AG08396 (cell line): ENCODE measurements around the gene ANKRD9.

Experiments used
- DNase-seq: peaks from one replicate; pipeline ENCODE4 v3.0.0; 2012; ENCODE audit warnings: low spot score, mixed read lengths

The ANKRD9 gene

DNA sequence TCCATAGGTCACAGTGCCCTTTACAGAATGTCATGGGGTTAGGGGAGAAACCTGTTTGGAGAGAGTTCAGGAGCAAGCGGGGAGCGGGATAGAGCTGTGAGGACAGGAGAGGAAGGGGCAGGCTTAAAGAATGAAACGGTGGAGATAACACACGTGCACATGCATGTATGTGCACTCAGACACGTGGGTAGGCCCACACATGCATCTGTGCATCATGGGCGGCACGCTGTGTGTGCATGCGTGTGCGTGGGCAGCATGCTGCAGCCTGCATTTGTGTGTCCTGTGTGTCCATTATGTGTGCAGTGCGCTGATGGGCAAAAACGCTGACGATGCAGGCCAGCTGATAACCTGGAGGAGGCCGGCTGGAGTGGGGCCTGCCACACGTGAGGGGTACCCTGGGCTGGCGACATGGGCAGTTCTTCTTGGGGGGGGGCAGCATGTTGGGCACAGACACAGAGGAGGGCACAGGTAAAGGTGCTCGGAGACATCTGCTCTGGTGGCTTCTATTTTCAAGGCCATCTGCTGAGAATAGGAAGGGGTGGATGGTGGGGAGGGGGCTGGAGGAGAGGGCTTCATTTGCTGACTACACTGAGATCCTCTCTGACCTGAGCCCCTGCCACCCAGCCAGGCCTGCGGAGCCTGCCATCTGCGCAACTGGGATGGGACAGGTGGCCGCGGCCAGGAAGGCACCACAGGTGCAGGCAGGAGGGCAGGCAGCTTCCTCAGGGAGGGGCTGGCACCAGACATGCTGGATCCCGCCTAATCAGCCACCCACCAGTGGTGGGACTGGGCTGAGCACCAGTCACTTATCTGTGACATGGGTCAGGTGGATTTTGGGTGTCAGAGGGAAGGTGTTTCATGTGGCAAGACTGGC is 4.6 kb upstream of the ANKRD9 start:
- DNase-seq = no peak

- DNase-seq = no peak
These were observed 3.3 kb upstream of the ANKRD9 start for GRCh38 chr14:102512793-102513300.

- DNase-seq = no peak
These were observed 2.0 kb upstream of the ANKRD9 start for GRCh38 chr14:102511538-102511937.

DNA sequence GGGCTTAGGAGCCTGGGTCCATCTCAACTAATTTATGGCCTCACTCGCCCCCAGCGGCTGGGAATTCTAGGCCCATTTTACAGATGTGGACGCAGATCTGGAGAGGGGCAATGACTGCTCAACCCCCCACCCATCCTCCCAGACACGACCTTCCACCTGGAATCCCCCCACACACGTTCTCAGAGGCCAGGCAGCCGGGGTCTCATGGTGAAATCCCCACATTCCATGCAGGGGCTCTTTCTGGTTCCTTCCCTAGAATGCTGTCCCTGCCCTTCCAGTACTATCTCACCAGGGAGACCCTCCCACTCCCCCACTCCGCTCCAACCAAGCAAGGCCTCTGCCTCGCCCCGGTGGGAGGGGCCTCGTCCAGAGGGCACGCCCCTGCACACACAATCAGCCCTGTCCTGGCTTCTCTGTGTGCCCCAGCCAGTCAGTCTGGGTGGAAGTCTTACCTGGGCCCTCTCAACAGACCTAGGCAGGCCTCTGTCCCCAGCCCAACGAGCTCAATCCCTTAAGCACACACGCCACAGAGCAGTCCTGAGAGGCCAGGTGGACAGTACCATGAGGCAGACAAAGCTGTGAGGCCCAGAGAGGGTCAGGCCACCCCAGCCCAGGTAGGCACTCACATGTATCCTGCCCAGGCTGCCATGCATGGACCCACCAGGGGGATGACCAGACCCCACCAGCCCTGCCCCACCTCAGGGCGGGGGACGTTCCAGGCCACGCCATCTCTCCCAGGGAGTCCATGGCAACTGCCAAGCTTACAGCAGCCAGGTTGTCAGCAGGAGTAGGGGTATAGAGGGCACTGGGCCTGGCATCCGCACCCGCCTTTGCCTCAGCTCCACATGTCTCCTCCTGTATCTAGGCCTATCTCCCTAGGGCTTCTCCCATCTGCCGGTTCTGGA is 1.3 kb upstream of the ANKRD9 start:
- no peak for DNase-seq

GRCh38 chr14:102508774-102509745 is 516 bp downstream of the ANKRD9 start:
- peak; percentile 84 for DNase-seq

GRCh38 chr14:102508410-102508773 is 1.2 kb downstream of the ANKRD9 start:
- DNase-seq = no peak

- no peak for DNase-seq
These were observed 1.7 kb downstream of the ANKRD9 start for GRCh38 chr14:102507857-102508312.

DNA sequence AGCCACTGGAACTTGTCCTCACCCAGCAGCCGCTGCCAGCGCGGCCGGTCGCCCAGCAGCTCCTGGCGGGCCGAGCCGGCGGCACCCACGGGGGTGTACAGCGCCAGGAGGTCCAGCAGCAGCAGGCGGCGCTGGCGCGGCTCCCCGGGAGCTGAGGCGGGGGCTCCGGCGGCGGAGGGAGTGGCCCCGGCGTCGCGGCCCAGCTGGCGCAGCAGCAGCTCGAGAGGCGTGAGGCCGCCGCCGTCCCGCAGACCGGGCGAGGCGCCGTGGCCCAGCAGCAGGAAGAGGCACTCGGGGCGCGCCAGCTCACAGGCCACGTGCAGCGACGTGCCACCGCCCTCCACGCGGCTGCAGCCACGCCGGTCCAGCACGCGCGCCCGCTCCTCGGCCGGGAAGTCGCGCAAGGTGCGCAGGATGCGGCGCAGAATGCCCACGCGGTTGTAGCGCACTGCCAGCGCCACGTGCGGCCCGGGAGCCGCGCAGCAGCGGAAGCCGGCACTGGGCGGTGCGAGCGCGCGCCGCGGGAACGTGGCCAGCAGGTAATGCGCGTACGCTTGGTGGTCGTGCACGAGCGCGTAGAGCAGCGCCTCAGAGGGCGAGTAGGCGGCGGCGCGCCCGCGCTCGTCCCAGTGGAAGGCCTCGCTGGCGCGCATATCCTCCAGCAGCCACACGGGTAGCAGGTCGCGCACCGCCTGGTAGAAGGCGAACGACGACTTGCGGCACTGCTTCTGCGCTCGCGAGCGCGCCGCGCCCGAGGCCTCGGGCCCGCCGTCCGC is 2.3 kb downstream of the ANKRD9 start:
- DNase-seq = no peak

GRCh38 chr14:102506626-102506925 is 3.0 kb downstream of the ANKRD9 start:
- DNase-seq = no peak

GRCh38 chr14:102505775-102506625 is 3.6 kb downstream of the ANKRD9 start:
- no peak for DNase-seq

GRCh38 chr14:102505000-102505619 is 4.5 kb downstream of the ANKRD9 start:
- no peak for DNase-seq

DNA sequence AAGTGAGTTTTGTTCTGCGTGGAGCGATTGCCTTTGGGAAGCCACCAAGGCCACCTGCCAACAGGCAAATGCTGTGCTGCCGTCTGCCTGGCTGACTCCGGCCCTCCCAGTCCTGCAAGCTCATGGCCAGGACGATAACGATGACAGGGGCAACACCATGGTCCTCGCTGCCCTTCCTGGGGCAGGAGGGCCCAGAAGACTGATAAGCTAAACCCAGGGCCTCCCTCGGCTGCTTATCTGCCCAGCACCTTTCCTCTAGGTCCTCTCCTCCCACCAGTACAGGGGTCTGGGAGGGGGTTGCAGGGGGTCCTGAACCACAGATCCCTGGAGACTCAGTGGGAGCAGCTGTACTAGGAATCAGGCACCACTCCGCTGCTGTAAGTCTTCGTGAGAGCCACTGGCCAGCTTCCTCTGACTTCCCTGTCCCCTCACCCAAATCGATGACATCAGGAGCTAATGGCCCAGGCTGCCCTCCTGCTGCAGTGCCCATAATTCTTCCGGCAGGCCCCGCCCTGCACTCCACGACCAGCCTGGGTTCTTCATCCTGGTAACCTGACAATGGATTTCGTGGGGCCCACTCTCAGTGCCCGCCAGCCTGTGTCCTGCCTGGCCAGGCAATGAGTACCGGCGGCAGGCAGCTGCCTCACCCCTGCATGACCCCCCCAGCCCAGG is 5.1 kb downstream of the ANKRD9 start:
- DNase-seq = no peak

DNA sequence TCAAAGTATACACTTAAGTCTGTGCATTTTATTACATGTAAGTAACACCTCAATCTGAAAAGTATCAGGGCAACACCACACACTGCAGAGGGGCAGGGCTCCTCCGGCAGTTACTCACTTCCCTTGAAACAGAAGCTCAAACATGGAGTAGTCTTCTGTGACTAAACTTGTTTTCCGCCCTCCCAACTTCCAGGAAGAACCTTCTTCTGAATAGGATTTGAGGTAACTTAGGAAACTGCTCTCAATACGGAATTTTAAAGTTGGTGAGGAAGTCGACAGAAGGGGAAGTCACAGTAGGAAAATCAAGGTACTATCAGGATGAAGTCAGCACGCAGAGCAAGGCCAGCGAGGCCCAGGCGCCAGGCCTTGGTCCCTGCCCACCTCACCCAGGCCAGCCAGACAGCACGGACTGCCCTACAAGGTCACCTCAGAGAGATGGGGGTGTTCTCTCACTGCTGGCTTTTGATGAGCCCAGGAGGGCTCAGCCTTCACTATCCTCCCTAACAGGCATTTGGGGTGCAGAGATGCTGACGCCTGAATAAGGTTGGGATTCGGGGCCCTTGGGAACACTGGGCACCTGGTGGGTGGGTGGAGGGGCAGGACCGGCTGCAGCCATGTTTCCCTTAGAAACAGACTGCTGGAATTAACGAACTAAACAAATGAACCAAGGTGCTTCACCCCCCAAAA is 5.8 kb downstream of the ANKRD9 start:
- DNase-seq = no peak

- DNase-seq = no peak
These were observed 7.0 kb downstream of the ANKRD9 start for GRCh38 chr14:102502571-102502970.

- DNase-seq = no peak
These were observed 7.7 kb downstream of the ANKRD9 start for GRCh38 chr14:102501751-102502315.

- DNase-seq = no peak
These were observed 8.9 kb downstream of the ANKRD9 start for GRCh38 chr14:102500713-102501112.

GRCh38 chr14:102500158-102500662 is 9.4 kb downstream of the ANKRD9 start:
- DNase-seq = peak; percentile 85
